IMR-90 (cell line): ENCODE measurements around the gene EDC4.

Experiments used
- CTCF ChIP-seq: conservative IDR thresholded peaks from 2 replicates; pipeline ENCODE4 v1.5.1; 2012; ENCODE audit warnings: mild to moderate bottlenecking, low read depth, low read length, improper control_type of control experiment
- POLR2A ChIP-seq: IDR thresholded peaks from 2 replicates; pipeline ENCODE4 v1.6.1; 2012; ENCODE audit warnings: mild to moderate bottlenecking, low read depth, low read length
- RFX5 ChIP-seq: IDR thresholded peaks from 2 replicates; pipeline ENCODE4 v1.8.0; 2012; ENCODE audit warnings: low read depth, mild to moderate bottlenecking, low read length, moderate library complexity
- SMC3 ChIP-seq: fragments of 150-350 bp; IDR thresholded peaks from 2 replicates; pipeline ENCODE4 v1.6.1; 2016; ENCODE audit warnings: low read depth, mild to moderate bottlenecking, antibody characterized with exemption, low read length, moderate library complexity

- no peak for TF ChIP-seq POLR2A
- TF ChIP-seq SMC3: no peak
- no peak for TF ChIP-seq RFX5
- TF ChIP-seq CTCF: no peak
Observed at GRCh38 chr16:67924140-67924906, 51.5 kb downstream of the EDC4 start.
